ENCODE results near the gene DPY30.

DPY30 gene

GRCh38 chr2:32009516-32010256, 29.9 kb downstream of the DPY30 start:
- DNase-seq = peak; percentile 59

- peak; percentile 59 for DNase-seq
Observed at GRCh38 chr2:32008805-32009515, 30.6 kb downstream of the DPY30 start.

GRCh38 chr2:32007121-32007391, 32.5 kb downstream of the DPY30 start:
- no peak for DNase-seq

- no peak for DNase-seq
Observed at GRCh38 chr2:32005371-32005976, 34.1 kb downstream of the DPY30 start.

GRCh38 chr2:32003791-32004190, 35.8 kb downstream of the DPY30 start:
- DNase-seq = no peak

GRCh38 chr2:32002406-32002805, 37.2 kb downstream of the DPY30 start:
- no peak for DNase-seq

- DNase-seq = no peak
Observed at GRCh38 chr2:31999438-31999837, 40.2 kb downstream of the DPY30 start.

- no peak for DNase-seq
Observed at GRCh38 chr2:31998731-31999383, 40.7 kb downstream of the DPY30 start.

- no peak for DNase-seq
Observed at GRCh38 chr2:31997653-31998052, 42.0 kb downstream of the DPY30 start.

- DNase-seq = no peak
Observed at GRCh38 chr2:31996571-31997150, 42.9 kb downstream of the DPY30 start.

GRCh38 chr2:31992934-31993333, 46.7 kb downstream of the DPY30 start:
- DNase-seq = no peak

GRCh38 chr2:31992025-31992579, 47.5 kb downstream of the DPY30 start:
- no peak for DNase-seq

GRCh38 chr2:31989946-31990345, 49.7 kb downstream of the DPY30 start:
- no peak for DNase-seq

- DNase-seq = peak; percentile 2
Observed at GRCh38 chr2:31987454-31988220, 52.0 kb downstream of the DPY30 start.

GRCh38 chr2:31986906-31987305, 52.7 kb downstream of the DPY30 start:
- DNase-seq = no peak

GRCh38 chr2:31983762-31984467, 55.7 kb downstream of the DPY30 start:
- DNase-seq = no peak

- DNase-seq = peak; percentile 9
Observed at GRCh38 chr2:31980674-31981356, 58.8 kb downstream of the DPY30 start.

- no peak for DNase-seq
Observed at GRCh38 chr2:31979956-31980355, 59.6 kb downstream of the DPY30 start.

GRCh38 chr2:31979018-31979417, 60.6 kb downstream of the DPY30 start:
- DNase-seq = no peak

- DNase-seq = no peak
Observed at GRCh38 chr2:31978436-31978835, 61.2 kb downstream of the DPY30 start.
